ENCODE data around the gene CTIF.

CTIF gene

GRCh38 chr18:48817021-48817461 lies 278.2 kb downstream of the CTIF start:
- no peak for DNase-seq
- no peaks in the 10 kb centered on the region for H3K9me3 ChIP-seq
- no peak overlapping the region for H3K4me3 ChIP-seq (ENCODE audit: low read depth, low read length)
- H3K36me3 ChIP-seq: no peaks in the 10 kb centered on the region; the same call in 1 of the 2 replicates
- no peak for TF ChIP-seq CTCF (IDR thresholded peaks at IDR 0.05; ENCODE audit: low read depth, low read length)
- no peaks in the 10 kb centered on the region for H3K27me3 ChIP-seq
- H3K4me1 ChIP-seq: no peaks in the 10 kb centered on the region

GRCh38 chr18:48818329-48819254 lies 279.8 kb downstream of the CTIF start:
- no peak for DNase-seq
- no peaks in the 10 kb centered on the region for H3K4me1 ChIP-seq
- no peaks in the 10 kb centered on the region for H3K9me3 ChIP-seq
- H3K4me3 ChIP-seq (ENCODE audit: low read depth, low read length): no peak overlapping the region
- H3K36me3 ChIP-seq: no peaks in the 10 kb centered on the region; the same call in 1 of the 2 replicates
- no peaks in the 10 kb centered on the region for H3K27me3 ChIP-seq
- no peak for TF ChIP-seq CTCF (IDR thresholded peaks at IDR 0.05; ENCODE audit: low read depth, low read length)

- Histone ChIP-seq H3K9me3 (no peaks in the 10 kb centered on the region), H3K27me3 (no peaks in the 10 kb centered on the region), H3K4me1 (no peaks in the 10 kb centered on the region), H3K4me3 (ENCODE audit: low read depth, low read length) (no peak overlapping the region), H3K36me3 (no peaks in the 10 kb centered on the region; the same call in 1 of the 2 replicates)
- no peak for TF ChIP-seq CTCF (IDR thresholded peaks at IDR 0.05; ENCODE audit: low read depth, low read length)
- no peak for DNase-seq
Measured at GRCh38 chr18:48819276-48819675, 280.4 kb downstream of the CTIF start.

- TF ChIP-seq CTCF (IDR thresholded peaks at IDR 0.05; ENCODE audit: low read depth, low read length): no peak
Measured at GRCh38 chr18:48819781-48820482, 281.1 kb downstream of the CTIF start.

GRCh38 chr18:48820483-48821250 lies 281.8 kb downstream of the CTIF start:
- Histone ChIP-seq H3K9me3 (no peaks in the 10 kb centered on the region), H3K4me1 (no peaks in the 10 kb centered on the region), H3K36me3 (no peaks in the 10 kb centered on the region; the same call in 1 of the 2 replicates), H3K27me3 (no peaks in the 10 kb centered on the region), H3K4me3 (ENCODE audit: low read depth, low read length) (no peak overlapping the region)
- no peak for TF ChIP-seq CTCF (IDR thresholded peaks at IDR 0.05; ENCODE audit: low read depth, low read length)
- no peak for DNase-seq

More at GRCh38 chr18:48819781-48820482, 281.1 kb downstream of the CTIF start:
- H3K4me1 ChIP-seq: no peaks in the 10 kb centered on the region
- H3K27me3 ChIP-seq: no peaks in the 10 kb centered on the region
- H3K36me3 ChIP-seq: no peaks in the 10 kb centered on the region; the same call in 1 of the 2 replicates
- no peaks in the 10 kb centered on the region for H3K9me3 ChIP-seq
- no peak overlapping the region for H3K4me3 ChIP-seq (ENCODE audit: low read depth, low read length)
- no peak for DNase-seq

Data from BE2C (cell line).